HepG2 (cell line): ENCODE measurements around the gene PUDP. TPM values are rescaled to one million over a fixed set of nuclear protein-coding genes. Genes with fewer than 3 reads are reported as not detected.
A peak's percentile ranks its signal among the peaks of the same experiment; 100 is the strongest.

Experiments
- ATF1 ChIP-seq: IDR thresholded peaks from 2 replicates; pipeline ENCODE4 v1.6.1; 2016; ENCODE audit warnings: mild to moderate bottlenecking, control low read depth
- CEBPZ ChIP-seq: IDR thresholded peaks from 2 replicates; pipeline ENCODE4 v1.6.1; 2012; ENCODE audit warnings: low read length, improper control_type of control experiment
- GABPB1 ChIP-seq: IDR thresholded peaks from 2 replicates; pipeline ENCODE4 v1.6.1; 2016; ENCODE audit warnings: mild to moderate bottlenecking, missing genetic modification reagents, moderate library complexity, missing compliant biosample characterization
- NONO ChIP-seq, 2 experiments: fragments of 450-650 bp in 1 of 2; sonication (generic) in 1 of 2; formaldehyde crosslinking in 1 of 2; IDR thresholded peaks in 1 of 2; conservative IDR thresholded peaks in 1 of 2; 2 replicates each; pipeline versions ENCODE4 v1.6.1 to v1.8.0; 2017 to 2022; ENCODE audit warnings: mild to moderate bottlenecking in 1 of 2, missing genetic modification reagents in 1 of 2, moderate library complexity in 1 of 2
- SOX6 ChIP-seq, 2 experiments: fragments of 450-650 bp in 1 of 2; sonication (generic) in 1 of 2; formaldehyde crosslinking in 1 of 2; IDR thresholded peaks; 2 replicates each; pipeline versions ENCODE4 v1.4.0 to v1.6.1; 2017 to 2020; ENCODE audit warnings: antibody characterized with exemption in 1 of 2, mild to moderate bottlenecking in 1 of 2, missing genetic modification reagents in 1 of 2
- TFDP1 ChIP-seq: IDR thresholded peaks from 2 replicates; pipeline ENCODE4 v1.6.1; 2016; ENCODE audit warnings: missing compliant biosample characterization, missing genetic modification reagents, borderline replicate concordance
- THAP11 ChIP-seq: IDR thresholded peaks from 2 replicates; pipeline ENCODE4 v1.6.1; 2016; ENCODE audit warnings: missing biosample characterization, missing genetic modification reagents
- U2AF2 ChIP-seq: fragments of 200-400 bp; formaldehyde crosslinking; IDR thresholded peaks from 2 replicates; pipeline ENCODE4 v1.6.1; 2017; ENCODE audit warnings: low read depth, mild to moderate bottlenecking, low read length
- YEATS4 ChIP-seq: sonication (generic); formaldehyde crosslinking; IDR thresholded peaks from 2 replicates; pipeline ENCODE4 v1.4.0; 2020; ENCODE audit warnings: missing genetic modification reagents, borderline replicate concordance
- ZBTB42 ChIP-seq: sonication (generic); formaldehyde crosslinking; IDR thresholded peaks from 2 replicates; pipeline ENCODE4 v1.5.0; 2020; ENCODE audit warnings: mild to moderate bottlenecking, missing genetic modification reagents
- ZBTB44 ChIP-seq: sonication (generic); formaldehyde crosslinking; IDR thresholded peaks from 2 replicates; pipeline ENCODE4 v1.4.0; 2020; ENCODE audit warnings: missing genetic modification reagents
- ZFP37 ChIP-seq: sonication (generic); formaldehyde crosslinking; IDR thresholded peaks from 2 replicates; pipeline ENCODE4 v1.4.0; 2020; ENCODE audit warnings: missing genetic modification reagents, borderline replicate concordance
- ZFP90 ChIP-seq: sonication (generic); formaldehyde crosslinking; IDR thresholded peaks from 2 replicates; pipeline ENCODE4 v1.8.0; 2022; ENCODE audit warnings: missing genetic modification reagents, mild to moderate bottlenecking, inconsistent platforms, borderline replicate concordance
- ZFX ChIP-seq: sonication (generic); formaldehyde crosslinking; IDR thresholded peaks from 2 replicates; pipeline ENCODE4 v1.4.0; 2020; ENCODE audit warnings: mild to moderate bottlenecking, low read depth, missing genetic modification reagents, moderate library complexity
- ZNF382 ChIP-seq: sonication (generic); formaldehyde crosslinking; IDR thresholded peaks from 2 replicates; pipeline ENCODE4 v1.5.0; 2020; ENCODE audit warnings: missing genetic modification reagents, mild to moderate bottlenecking, borderline replicate concordance
- ZNF441 ChIP-seq: sonication (generic); formaldehyde crosslinking; IDR thresholded peaks from 2 replicates; pipeline ENCODE4 v1.7.0; 2021; ENCODE audit warnings: missing genetic modification reagents, borderline replicate concordance
- ZNF800 ChIP-seq: sonication (generic); formaldehyde crosslinking; IDR thresholded peaks from 2 replicates; pipeline ENCODE4 v1.4.0; 2020; ENCODE audit warnings: missing genetic modification reagents
- ZNF839 ChIP-seq: sonication (generic); formaldehyde crosslinking; IDR thresholded peaks from 2 replicates; pipeline ENCODE4 v1.4.0; 2020; ENCODE audit warnings: missing genetic modification reagents, mild to moderate bottlenecking, borderline replicate concordance
- polyA plus RNA-seq, 8 experiments: library from polyadenylated mRNA; depleted of rRNA in 3 of 8; stranded (reverse) in 7 of 8; unstranded in 1 of 8; fragments of >200 nt; fragmentation: Illumina TruSeq in 4 of 8; extraction: Trizol in 4 of 8; gene quantifications; 2 replicates each; pipeline versions ENCODE4 v1.2.1 to v1.2.3, GENCODE V29; 2011 to 2016; ENCODE audit warnings: low read depth in 4 of 8, missing spikeins in 1 of 8, mixed read lengths in 1 of 8; ENCODE audit not compliant: insufficient read depth in 1 of 8
- total RNA-seq, 5 experiments: library from RNA; depleted of rRNA; stranded (reverse); fragments of >200 nt; fragmentation: Illumina TruSeq; extraction: Trizol; gene quantifications; 2 replicates each; pipeline ENCODE4 v1.2.3, GENCODE V29; 2016; ENCODE audit warnings: low read depth in 1 of 5

Gene PUDP
- total and polyA plus RNA-seq, 2 of the 13 experiments (the other 11 are each of a cell fraction or from before 2014, with no cell fraction given) = 7.5 to 23.5 TPM

- TF ChIP-seq NONO (IDR thresholded peaks at IDR 0.05) = no peak
- TF ChIP-seq NONO (CRISPR knock-in tag; conservative IDR thresholded peaks at IDR 0.05) = peak; percentile 21; the same call in 1 of the 2 replicates
- TF ChIP-seq ZNF382 (CRISPR knock-in tag) = no peak
- no peak for TF ChIP-seq SOX6 (IDR thresholded peaks at IDR 0.05)
- TF ChIP-seq SOX6 (CRISPR knock-in tag; IDR thresholded peaks at IDR 0.05) = 0 out of 2 replicates have a peak, but pooled peaks have one; percentile 15
- TF ChIP-seq TFDP1 (CRISPR knock-in tag) = 0 out of 2 replicates have a peak, but pooled peaks have one; percentile 27
- TF ChIP-seq U2AF2 = no peak
- no peak for TF ChIP-seq ZBTB42
- TF ChIP-seq ATF1 = no peak
- no peak for TF ChIP-seq ZBTB44 (CRISPR knock-in tag)
- TF ChIP-seq ZNF800 (CRISPR knock-in tag) = no peak
- TF ChIP-seq ZNF839 = no peak
- TF ChIP-seq CEBPZ = no peak
- TF ChIP-seq THAP11 (CRISPR knock-in tag) = peak; percentile 35; the same call in 1 of the 2 replicates
- TF ChIP-seq ZFX (CRISPR knock-in tag) = peak; percentile 45; the same call in 1 of the 2 replicates
- TF ChIP-seq YEATS4 (CRISPR knock-in tag) = peak; percentile 48; the same call in 1 of the 2 replicates
- TF ChIP-seq ZFP37 (CRISPR knock-in tag) = no peak
- TF ChIP-seq ZNF441 = no peak
- TF ChIP-seq GABPB1 = peak; percentile 50; the same call in 1 of the 2 replicates
- TF ChIP-seq ZFP90 = 0 out of 2 replicates have a peak, but pooled peaks have one; percentile 9
Observed at GRCh38 chrX:7147978-7148854, at the start of gene PUDP (continued).
